PFSK-1 (cell line): ENCODE results near the gene VWA2.

Experiments
- POLR2AphosphoS5 ChIP-seq: IDR thresholded peaks from 2 replicates; pipeline ENCODE4 v1.6.1; 2012; ENCODE audit warnings: low read depth, mild to moderate bottlenecking, control low read depth, low read length, moderate library complexity
- SIN3A ChIP-seq: IDR thresholded peaks from 2 replicates; pipeline ENCODE4 v1.6.1; 2012; ENCODE audit warnings: mild to moderate bottlenecking, low read length, moderate library complexity, borderline replicate concordance; ENCODE audit not compliant: insufficient read depth
- TF ChIP-seq, protein P1 (sequence below), 2 experiments: IDR thresholded peaks; 2 replicates each; pipeline versions ENCODE4 v1.6.1 to v1.8.0; 2011 to 2012; ENCODE audit warnings: low read depth in 2 of 2, low read length in 2 of 2, control low read depth in 1 of 2, inconsistent platforms in 1 of 2, mild to moderate bottlenecking in 1 of 2, moderate library complexity in 1 of 2; ENCODE audit not compliant: insufficient read depth in 1 of 2

DNA sequence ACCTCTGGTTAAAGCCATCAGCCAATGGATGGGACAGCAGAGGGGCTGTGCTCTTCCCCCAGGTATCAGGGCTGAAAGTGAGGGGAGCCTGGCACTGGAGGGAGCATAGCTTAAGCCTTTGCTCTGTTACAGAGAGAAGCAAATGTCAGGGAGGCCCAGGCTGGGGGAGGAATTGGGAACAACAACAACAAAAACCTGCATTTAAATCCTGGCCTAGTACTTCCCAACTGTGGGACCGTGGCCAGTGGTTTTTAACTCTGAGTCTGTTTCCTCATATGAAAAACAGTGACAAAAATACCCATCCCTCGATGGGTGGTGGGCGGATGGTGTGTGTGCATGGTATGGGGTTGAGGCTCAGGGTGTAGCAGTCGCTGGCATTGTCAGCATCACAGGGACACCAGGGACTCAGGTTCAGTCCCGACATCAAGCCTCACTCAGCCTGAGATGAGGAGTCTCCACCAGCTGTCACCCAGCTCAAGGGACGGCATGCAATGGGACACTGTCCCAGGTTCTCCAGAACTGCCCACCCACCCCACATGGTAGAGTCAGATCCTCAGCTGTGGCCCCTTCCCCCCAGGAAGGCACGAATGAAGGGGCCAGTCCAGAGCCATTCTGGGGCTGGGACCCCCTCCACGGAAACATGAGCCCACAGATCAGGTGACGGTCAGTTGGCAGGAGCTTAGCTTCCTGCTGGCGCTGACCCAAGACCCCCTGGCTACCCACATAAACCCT lies 90.7 kb downstream of the VWA2 start:
- TF ChIP-seq POLR2AphosphoS5 = no peak
- TF ChIP-seq, protein P1, sequence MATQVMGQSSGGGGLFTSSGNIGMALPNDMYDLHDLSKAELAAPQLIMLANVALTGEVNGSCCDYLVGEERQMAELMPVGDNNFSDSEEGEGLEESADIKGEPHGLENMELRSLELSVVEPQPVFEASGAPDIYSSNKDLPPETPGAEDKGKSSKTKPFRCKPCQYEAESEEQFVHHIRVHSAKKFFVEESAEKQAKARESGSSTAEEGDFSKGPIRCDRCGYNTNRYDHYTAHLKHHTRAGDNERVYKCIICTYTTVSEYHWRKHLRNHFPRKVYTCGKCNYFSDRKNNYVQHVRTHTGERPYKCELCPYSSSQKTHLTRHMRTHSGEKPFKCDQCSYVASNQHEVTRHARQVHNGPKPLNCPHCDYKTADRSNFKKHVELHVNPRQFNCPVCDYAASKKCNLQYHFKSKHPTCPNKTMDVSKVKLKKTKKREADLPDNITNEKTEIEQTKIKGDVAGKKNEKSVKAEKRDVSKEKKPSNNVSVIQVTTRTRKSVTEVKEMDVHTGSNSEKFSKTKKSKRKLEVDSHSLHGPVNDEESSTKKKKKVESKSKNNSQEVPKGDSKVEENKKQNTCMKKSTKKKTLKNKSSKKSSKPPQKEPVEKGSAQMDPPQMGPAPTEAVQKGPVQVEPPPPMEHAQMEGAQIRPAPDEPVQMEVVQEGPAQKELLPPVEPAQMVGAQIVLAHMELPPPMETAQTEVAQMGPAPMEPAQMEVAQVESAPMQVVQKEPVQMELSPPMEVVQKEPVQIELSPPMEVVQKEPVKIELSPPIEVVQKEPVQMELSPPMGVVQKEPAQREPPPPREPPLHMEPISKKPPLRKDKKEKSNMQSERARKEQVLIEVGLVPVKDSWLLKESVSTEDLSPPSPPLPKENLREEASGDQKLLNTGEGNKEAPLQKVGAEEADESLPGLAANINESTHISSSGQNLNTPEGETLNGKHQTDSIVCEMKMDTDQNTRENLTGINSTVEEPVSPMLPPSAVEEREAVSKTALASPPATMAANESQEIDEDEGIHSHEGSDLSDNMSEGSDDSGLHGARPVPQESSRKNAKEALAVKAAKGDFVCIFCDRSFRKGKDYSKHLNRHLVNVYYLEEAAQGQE (IDR thresholded peaks at IDR 0.05; ENCODE audit: insufficient read depth in 1 of 2, low read depth in 2 of 2, low read length in 2 of 2) = no peak
- TF ChIP-seq SIN3A = no peak
